HG03460 (cell line): ENCODE data around the gene TRPM1.
A peak's percentile ranks its signal among the peaks of the same experiment; 100 is the strongest.

ENCODE experiments used
- ATAC-seq: cut with Tn5 transposase; IDR thresholded peaks from one replicate; pipeline ENCODE4 v1.9.1; 2021; ENCODE audit not compliant: unreplicated experiment

The TRPM1 gene

GRCh38 chr15:31021067-31021665, 80.4 kb downstream of the TRPM1 start:
- ATAC-seq = no peak

DNA sequence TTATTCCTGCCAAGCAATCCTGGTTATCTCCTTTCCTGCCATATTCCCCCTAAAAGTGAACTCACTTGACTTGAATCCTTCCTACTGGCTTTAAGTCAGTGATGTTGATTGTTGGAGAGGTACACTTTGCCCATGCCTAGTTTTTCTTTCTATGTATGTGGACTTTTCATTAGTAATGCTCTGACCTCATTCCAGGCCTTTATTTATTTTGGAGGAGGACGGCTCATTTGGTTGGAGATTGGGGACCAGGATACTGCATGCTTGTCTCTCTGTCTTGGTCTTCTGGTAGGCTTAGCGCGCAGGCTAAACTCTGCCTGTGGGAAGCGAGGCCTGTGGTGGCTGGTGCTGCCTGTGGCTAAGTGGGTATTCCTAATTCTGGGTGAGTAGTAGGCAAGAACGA, 81.0 kb downstream of the TRPM1 start:
- ATAC-seq = no peak

GRCh38 chr15:31019986-31020385, 81.5 kb downstream of the TRPM1 start:
- ATAC-seq = no peak

GRCh38 chr15:31017311-31017710, 84.2 kb downstream of the TRPM1 start:
- no peak for ATAC-seq

GRCh38 chr15:31016446-31016915, 85.0 kb downstream of the TRPM1 start:
- ATAC-seq = no peak

DNA sequence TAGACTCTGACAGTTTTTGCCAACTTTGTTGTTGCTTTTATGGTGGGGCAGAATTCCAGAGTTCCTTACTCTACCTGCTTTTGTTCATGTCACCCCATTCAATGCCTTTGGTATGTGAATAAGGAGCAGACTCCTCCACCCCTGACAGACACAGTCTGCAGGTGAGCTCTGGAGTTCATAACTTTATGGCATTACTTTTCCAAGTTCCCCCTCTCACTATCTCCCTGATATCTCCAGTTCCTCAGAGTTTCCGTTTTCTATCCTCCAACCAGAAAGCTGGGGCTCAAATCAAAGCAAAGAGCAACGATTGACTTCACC, 87.0 kb downstream of the TRPM1 start:
- no peak for ATAC-seq

GRCh38 chr15:31013863-31014607, 87.5 kb downstream of the TRPM1 start:
- peak; percentile 89 for ATAC-seq

DNA sequence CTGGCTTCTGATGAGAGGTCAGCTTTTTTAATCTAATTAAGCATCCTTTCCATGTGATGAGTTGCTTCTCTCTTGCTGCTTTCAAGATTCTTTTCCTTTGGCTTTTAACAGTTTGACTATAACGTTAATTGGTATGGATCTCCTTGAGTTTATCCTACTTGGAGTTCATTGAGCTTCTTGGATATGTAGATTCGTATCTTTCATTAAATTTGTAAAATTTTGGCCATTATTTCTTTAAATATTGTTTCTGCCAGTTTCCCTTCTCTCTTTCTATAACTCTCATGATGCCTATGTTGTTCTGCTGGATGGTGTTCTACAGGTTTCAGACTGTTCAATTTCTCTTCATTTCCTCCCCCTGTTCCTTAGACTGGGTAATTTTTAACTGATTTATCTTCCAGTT, 89.1 kb downstream of the TRPM1 start:
- ATAC-seq = no peak

- ATAC-seq = no peak
Measured at GRCh38 chr15:31010036-31010435, 91.5 kb downstream of the TRPM1 start.

DNA sequence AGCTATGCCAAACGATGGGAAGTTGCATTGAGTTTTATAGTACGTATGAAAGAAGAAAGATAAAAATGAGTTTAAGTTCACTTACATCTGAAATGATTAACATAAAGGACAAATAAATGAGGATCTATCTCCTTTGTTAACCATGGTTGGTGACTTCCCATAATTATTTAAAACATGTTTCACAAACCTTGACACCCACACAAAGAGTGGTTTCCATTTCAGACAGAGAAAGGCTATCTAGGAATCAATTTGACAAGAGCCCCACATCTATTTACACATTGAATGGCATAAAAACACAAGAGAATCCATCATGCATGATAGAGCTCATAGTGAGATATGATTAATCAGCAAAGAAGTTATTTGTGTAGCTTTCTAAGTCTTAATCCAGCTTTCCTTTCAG, 95.9 kb downstream of the TRPM1 start:
- ATAC-seq = no peak

GRCh38 chr15:31004220-31004733, 97.2 kb downstream of the TRPM1 start:
- peak; percentile 89 for ATAC-seq

- no peak for ATAC-seq
Measured at GRCh38 chr15:31001702-31002101, 99.8 kb downstream of the TRPM1 start.

GRCh38 chr15:30999729-31000128, 101.8 kb downstream of the TRPM1 start:
- ATAC-seq = no peak

DNA sequence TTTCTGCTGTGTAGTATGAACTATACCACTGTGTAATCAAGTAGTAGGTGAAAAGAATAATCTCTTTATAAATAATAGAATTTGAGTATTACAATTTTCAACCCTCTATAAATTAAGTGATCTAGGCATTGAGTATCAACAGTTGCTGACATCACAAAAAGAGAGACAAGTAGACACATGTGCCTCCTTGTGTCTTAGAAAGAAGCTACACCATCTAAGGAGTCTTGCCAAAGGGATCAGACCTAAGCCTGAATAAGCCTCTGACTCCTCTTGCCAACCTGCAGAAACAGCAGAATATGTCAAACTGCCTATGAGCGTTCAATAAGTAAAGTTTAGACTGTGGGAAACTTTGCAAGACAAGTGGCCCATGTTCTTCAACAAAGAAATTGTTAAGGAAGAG, 104.3 kb downstream of the TRPM1 start:
- no peak for ATAC-seq

DNA sequence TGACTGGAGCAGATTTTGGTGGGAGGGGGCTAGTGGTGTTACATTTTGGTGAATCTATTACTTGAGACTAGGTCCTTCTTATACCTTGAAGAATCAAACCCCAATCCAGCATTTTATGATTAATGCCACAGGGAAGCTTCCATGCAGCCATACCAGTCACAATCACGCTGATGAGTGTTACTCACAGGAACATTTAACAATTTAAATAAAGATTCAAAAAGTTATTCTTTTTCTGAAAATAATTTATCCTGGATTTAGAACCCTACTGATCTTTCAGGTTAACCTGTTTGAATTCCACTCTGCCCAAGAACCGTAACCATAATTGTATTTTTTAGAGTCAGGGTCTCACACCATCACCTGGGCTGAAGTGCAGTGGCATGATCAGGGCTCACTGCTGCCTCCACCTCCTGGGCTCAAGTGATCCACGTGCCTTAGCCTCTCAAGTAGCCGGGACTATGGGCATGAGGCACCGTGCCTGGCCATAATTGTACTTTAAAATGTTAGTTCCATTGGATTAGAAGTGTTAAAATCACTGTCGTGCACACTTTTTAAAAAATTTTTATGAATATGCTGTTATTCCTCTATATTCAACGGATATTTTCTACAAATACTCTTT, 109.2 kb downstream of the TRPM1 start:
- ATAC-seq = no peak

- ATAC-seq = peak; percentile 84
Measured at GRCh38 chr15:30991255-30992235, 110.0 kb downstream of the TRPM1 start, which contains the start of gene MTMR10. Gene MTMR10, minus strand, starts transcription at chr15:30991628. Its CDS starts 122 bp downstream, at chr15:30991506.

GRCh38 chr15:30990446-30991254, 110.9 kb downstream of the TRPM1 start:
- no peak for ATAC-seq

- no peak for ATAC-seq
Measured at GRCh38 chr15:30990036-30990435, 111.5 kb downstream of the TRPM1 start.

DNA sequence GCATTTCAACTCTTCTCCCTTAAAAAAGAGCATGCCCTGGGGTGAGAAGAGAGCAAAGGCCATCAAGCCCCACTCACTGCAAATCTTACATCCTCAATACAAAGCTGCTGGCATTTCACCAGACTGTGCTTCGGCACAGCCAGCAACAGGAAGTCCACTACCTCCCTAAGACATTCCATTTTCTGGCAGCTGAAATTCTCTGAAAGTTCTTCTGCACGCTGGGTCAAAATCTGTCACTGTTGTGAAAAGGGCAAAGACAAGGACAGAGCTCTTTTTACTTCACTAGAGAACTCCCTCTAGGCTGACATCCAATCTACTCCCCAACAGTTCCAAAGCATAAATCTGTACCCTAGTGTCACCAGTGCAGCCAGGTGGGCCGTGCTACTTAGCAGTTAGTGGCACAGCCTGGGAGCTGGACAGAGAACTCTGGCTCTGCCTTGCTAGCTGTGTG, 116.4 kb downstream of the TRPM1 start:
- no peak for ATAC-seq

GRCh38 chr15:30984542-30984941, 117.0 kb downstream of the TRPM1 start:
- ATAC-seq = no peak
